Thoracic aorta (tissue), 2 donors: ENCODE results near the gene RBBP5. TPM values are rescaled to one million over a fixed set of nuclear protein-coding genes. Genes with fewer than 3 reads are reported as not detected.
"Not testable (repeated sequence)": the region's sequence is repeated elsewhere in the genome, so short reads cannot be mapped to it uniquely, and the experiment has no call there.

Source experiments
- ATAC-seq: fragments of 150-250 bp; one replicate; pipeline ENCODE4 v1.8.0; 2017; ENCODE audit warnings: low read depth; ENCODE audit not compliant: insufficient number of reproducible peaks, low FRiP score
- DNase-seq: peaks from one replicate; pipeline ENCODE4 v3.0.0-alpha.2; 2020; ENCODE audit warnings: low spot score
- H3K27ac ChIP-seq, 2 donors: fragments of 200-600 bp; sonication (generic); 1 replicate in 1 of 2; 2 replicates in 1 of 2; pipeline ENCODE4 v1.5.1; 2016; ENCODE audit warnings: mild to moderate bottlenecking in 2 of 2, moderate library complexity in 2 of 2
- H3K27me3 ChIP-seq: fragments of 200-600 bp; sonication (generic); replicated peaks from 2 replicates; pipeline ENCODE4 v1.6.0; 2016; ENCODE audit warnings: mild to moderate bottlenecking; ENCODE audit not compliant: insufficient read depth
- H3K36me3 ChIP-seq: fragments of 200-600 bp; sonication (generic); one replicate; pipeline ENCODE4 v1.5.1; 2016
- H3K4me1 ChIP-seq, 2 donors: fragments of 200-600 bp; sonication (generic); 1 replicate in 1 of 2; 2 replicates in 1 of 2; pipeline versions ENCODE4 v1.5.1 to v1.6.0; 2016; ENCODE audit warnings: low read depth in 2 of 2, mild to moderate bottlenecking in 1 of 2; ENCODE audit not compliant: control insufficient read depth in 1 of 2
- H3K4me3 ChIP-seq: fragments of 200-600 bp; sonication (generic); 2 replicates; pipeline ENCODE4 v1.5.1; 2016; ENCODE audit warnings: mild to moderate bottlenecking
- H3K9me3 ChIP-seq: fragments of 200-600 bp; sonication (generic); 2 replicates; pipeline ENCODE4 v1.5.1; 2016
- CTCF ChIP-seq: fragments of 200-600 bp; sonication (generic); IDR thresholded peaks from one replicate; pipeline ENCODE4 v1.5.1; 2019; ENCODE audit warnings: antibody characterized with exemption
- total RNA-seq, 2 donors: library from RNA; depleted of rRNA; stranded (reverse); fragments of >200 nt; gene quantifications; one replicate each; pipeline versions ENCODE4 v1.1.0 to v1.2.3, GENCODE V29; 2016

The RBBP5 gene
- total RNA-seq, 2 donors from 2014 or later = 9.2 to 13.5 TPM

DNA sequence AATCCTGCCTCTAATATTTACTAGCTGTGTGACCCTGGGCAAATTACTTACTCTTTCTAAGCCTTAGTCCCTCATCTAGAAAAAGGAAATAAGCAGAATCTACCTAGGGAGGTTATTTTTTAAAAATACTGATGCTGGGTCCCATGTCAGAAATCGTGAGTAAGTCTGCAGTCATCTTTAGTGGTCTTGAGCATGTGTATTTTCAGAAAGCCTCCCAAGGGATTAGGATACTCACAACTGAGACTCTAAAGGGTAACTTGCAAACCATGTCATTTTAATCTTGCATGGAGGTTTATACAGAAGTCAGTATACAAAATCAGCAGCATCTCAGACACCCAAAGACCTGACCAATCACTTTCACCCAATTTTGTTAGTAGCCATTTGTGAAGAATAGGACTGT is 46.5 kb upstream of the RBBP5 start:
- Histone ChIP-seq H3K4me3 (no peak overlapping the region), H3K27ac (no peak overlapping the region), H3K36me3 (peaks cover 13% of the 10 kb centered on the region), H3K4me1 (peaks cover 4 to 7% of the 10 kb centered on the region in 2 donors), H3K27me3 (no peaks in the 10 kb centered on the region), H3K9me3 (no peaks in the 10 kb centered on the region)
- no peak for TF ChIP-seq CTCF
- ATAC-seq = no peak
- no peak for DNase-seq

DNA sequence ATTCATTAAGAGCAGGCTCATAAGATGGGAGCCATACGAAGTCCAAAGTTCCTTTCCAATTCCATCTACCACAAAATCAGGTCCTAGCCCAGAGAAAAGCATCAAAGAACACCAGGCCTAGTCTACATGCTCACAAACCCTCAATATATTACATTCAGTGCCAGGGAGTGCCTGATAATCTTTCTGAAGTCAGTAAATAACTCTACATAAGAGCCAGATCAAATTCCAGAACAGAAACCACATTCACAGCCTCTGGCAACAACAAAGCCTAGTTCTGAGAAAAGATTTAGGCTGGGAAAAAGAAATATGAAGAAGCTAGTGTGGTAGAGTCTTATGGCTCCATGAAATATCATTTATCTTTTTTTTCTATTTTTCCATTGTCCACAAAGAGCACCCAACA is 40.5 kb upstream of the RBBP5 start:
- Histone ChIP-seq H3K36me3 (peaks cover 43% of the 10 kb centered on the region), H3K9me3 (no peaks in the 10 kb centered on the region), H3K27me3 (no peaks in the 10 kb centered on the region), H3K4me3 (no peak overlapping the region), H3K27ac (no peak overlapping the region), H3K4me1 (no peaks in the 10 kb centered on the region)
- no peak for TF ChIP-seq CTCF
- no peak for DNase-seq
- ATAC-seq = no peak

- H3K27ac ChIP-seq = no peak overlapping the region
Observed at GRCh38 chr1:205161076-205161475, 39.3 kb upstream of the RBBP5 start.

GRCh38 chr1:205158048-205158616 is 36.4 kb upstream of the RBBP5 start:
- ATAC-seq (no peak), DNase-seq (no peak)
- Histone ChIP-seq H3K36me3 (peaks cover 54% of the 10 kb centered on the region), H3K4me3 (no peak overlapping the region), H3K27me3 (no peaks in the 10 kb centered on the region), H3K27ac (no peak overlapping the region), H3K9me3 (no peaks in the 10 kb centered on the region), H3K4me1 (no peaks in the 10 kb centered on the region)
- TF ChIP-seq CTCF = no peak

More at GRCh38 chr1:205161076-205161475, 39.3 kb upstream of the RBBP5 start:
- no peak for DNase-seq
- H3K9me3 ChIP-seq = no peaks in the 10 kb centered on the region
- H3K4me1 ChIP-seq = no peaks in the 10 kb centered on the region
- ATAC-seq = no peak
- no peak for TF ChIP-seq CTCF
- peaks cover 53% of the 10 kb centered on the region for H3K36me3 ChIP-seq
- H3K27me3 ChIP-seq = no peaks in the 10 kb centered on the region
- no peak overlapping the region for H3K4me3 ChIP-seq

GRCh38 chr1:205155665-205156377 is 34.0 kb upstream of the RBBP5 start:
- peaks cover 42% of the 10 kb centered on the region for H3K36me3 ChIP-seq
- H3K27me3 ChIP-seq, DNase-seq, ATAC-seq, H3K27ac ChIP-seq, H3K9me3 ChIP-seq, H3K4me1 ChIP-seq, H3K4me3 ChIP-seq: not testable (repeated sequence)
